Nephron (organoid): Measurements from ENCODE around the gene USP30.

ENCODE experiments used
- H3K27ac Mint-ChIP-seq, 3 experiments: 2 replicates each; pipeline ENCODE4 v1.8.0; 2020; ENCODE audit warnings: mixed read lengths in 3 of 3, mild to moderate bottlenecking in 2 of 3, moderate library complexity in 1 of 3
- H3K27me3 Mint-ChIP-seq: 2 replicates; pipeline ENCODE4 v1.8.0; 2021; ENCODE audit warnings: low read depth, mild to moderate bottlenecking, moderate library complexity, mixed read lengths
- H3K36me3 Mint-ChIP-seq: 2 replicates; pipeline ENCODE4 v1.8.0; 2020; ENCODE audit warnings: low read depth, mixed read lengths
- H3K4me1 Mint-ChIP-seq: 2 replicates; pipeline ENCODE4 v1.8.0; 2020; ENCODE audit warnings: mixed read lengths
- H3K4me3 Mint-ChIP-seq, 3 experiments: 2 replicates each; pipeline ENCODE4 v1.8.0; 2020; ENCODE audit warnings: mild to moderate bottlenecking in 3 of 3, mixed read lengths in 3 of 3, moderate library complexity in 2 of 3
- H3K9me3 Mint-ChIP-seq: 2 replicates; pipeline ENCODE4 v1.8.0; 2020; ENCODE audit warnings: mixed read lengths
- TF ChIP-seq, protein P1 (sequence below), 3 experiments: fragments of 200-600 bp; sonication (generic); IDR thresholded peaks; one replicate each; pipeline ENCODE4 v1.5.0; 2021; ENCODE audit warnings: antibody characterized with exemption in 3 of 3; ENCODE audit not compliant: unreplicated experiment in 3 of 3

Gene USP30

GRCh38 chr12:109074866-109075265 lies 22.5 kb downstream of the USP30 start:
- TF ChIP-seq, protein P1, sequence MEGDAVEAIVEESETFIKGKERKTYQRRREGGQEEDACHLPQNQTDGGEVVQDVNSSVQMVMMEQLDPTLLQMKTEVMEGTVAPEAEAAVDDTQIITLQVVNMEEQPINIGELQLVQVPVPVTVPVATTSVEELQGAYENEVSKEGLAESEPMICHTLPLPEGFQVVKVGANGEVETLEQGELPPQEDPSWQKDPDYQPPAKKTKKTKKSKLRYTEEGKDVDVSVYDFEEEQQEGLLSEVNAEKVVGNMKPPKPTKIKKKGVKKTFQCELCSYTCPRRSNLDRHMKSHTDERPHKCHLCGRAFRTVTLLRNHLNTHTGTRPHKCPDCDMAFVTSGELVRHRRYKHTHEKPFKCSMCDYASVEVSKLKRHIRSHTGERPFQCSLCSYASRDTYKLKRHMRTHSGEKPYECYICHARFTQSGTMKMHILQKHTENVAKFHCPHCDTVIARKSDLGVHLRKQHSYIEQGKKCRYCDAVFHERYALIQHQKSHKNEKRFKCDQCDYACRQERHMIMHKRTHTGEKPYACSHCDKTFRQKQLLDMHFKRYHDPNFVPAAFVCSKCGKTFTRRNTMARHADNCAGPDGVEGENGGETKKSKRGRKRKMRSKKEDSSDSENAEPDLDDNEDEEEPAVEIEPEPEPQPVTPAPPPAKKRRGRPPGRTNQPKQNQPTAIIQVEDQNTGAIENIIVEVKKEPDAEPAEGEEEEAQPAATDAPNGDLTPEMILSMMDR (IDR thresholded peaks at IDR 0.05; ENCODE audit: unreplicated experiment in 3 of 3), result no peak
- Mint-ChIP-seq H3K27me3 (no peaks in the 10 kb centered on the region), H3K27ac (no peak overlapping the region), H3K9me3 (peaks cover 7% of the 10 kb centered on the region), H3K4me1 (no peaks in the 10 kb centered on the region), H3K36me3 (peaks cover 88% of the 10 kb centered on the region), H3K4me3 (no peak overlapping the region)

DNA sequence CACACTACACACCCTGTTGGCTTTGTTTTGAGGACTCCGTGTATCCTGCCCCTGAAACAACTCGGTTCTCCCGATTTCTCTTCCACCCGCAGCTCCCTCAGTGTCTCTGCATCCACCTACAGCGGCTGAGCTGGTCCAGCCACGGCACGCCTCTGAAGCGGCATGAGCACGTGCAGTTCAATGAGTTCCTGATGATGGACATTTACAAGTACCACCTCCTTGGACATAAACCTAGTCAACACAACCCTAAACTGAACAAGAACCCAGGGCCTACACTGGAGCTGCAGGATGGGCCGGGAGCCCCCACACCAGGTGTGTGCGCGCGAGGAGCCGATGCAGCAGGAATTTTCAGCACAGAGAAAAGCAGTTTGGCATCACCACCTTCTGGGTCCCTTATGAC lies 30.4 kb downstream of the USP30 start:
- no peaks in the 10 kb centered on the region for H3K27me3 Mint-ChIP-seq
- TF ChIP-seq, protein P1 (IDR thresholded peaks at IDR 0.05; ENCODE audit: unreplicated experiment in 3 of 3), result no peak
- H3K27ac Mint-ChIP-seq, result no peak overlapping the region
- H3K9me3 Mint-ChIP-seq, result peaks cover 7% of the 10 kb centered on the region
- no peak overlapping the region for H3K4me3 Mint-ChIP-seq
- peaks cover 78% of the 10 kb centered on the region for H3K36me3 Mint-ChIP-seq
- H3K4me1 Mint-ChIP-seq, result no peaks in the 10 kb centered on the region

- no peaks in the 10 kb centered on the region for H3K27me3 Mint-ChIP-seq
- no peaks in the 10 kb centered on the region for H3K4me1 Mint-ChIP-seq
- H3K4me3 Mint-ChIP-seq, result no peak overlapping the region
- peaks cover 3% of the 10 kb centered on the region for H3K9me3 Mint-ChIP-seq
- TF ChIP-seq, protein P1 (IDR thresholded peaks at IDR 0.05; ENCODE audit: unreplicated experiment in 3 of 3), result no peak
- peaks cover 68% of the 10 kb centered on the region for H3K36me3 Mint-ChIP-seq
- no peak overlapping the region for H3K27ac Mint-ChIP-seq
Measured at GRCh38 chr12:109084425-109084824, 32.0 kb downstream of the USP30 start.

DNA sequence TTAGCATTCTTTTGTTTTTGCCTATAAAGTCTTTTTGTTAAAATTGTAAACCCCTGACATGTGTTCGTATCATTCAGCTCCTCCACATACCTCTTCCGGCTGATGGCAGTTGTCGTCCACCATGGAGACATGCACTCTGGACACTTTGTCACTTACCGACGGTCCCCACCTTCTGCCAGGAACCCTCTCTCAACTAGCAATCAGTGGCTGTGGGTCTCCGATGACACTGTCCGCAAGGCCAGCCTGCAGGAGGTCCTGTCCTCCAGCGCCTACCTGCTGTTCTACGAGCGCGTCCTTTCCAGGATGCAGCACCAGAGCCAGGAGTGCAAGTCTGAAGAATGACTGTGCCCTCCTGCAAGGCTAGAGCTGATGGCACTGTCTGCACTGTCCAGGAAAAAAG lies 33.2 kb downstream of the USP30 start:
- H3K27me3 Mint-ChIP-seq, result no peaks in the 10 kb centered on the region
- no peaks in the 10 kb centered on the region for H3K4me1 Mint-ChIP-seq

GRCh38 chr12:109087250-109087649 lies 34.9 kb downstream of the USP30 start:
- TF ChIP-seq, protein P1 (IDR thresholded peaks at IDR 0.05; ENCODE audit: unreplicated experiment in 3 of 3), result no peak
- Mint-ChIP-seq H3K36me3 (peaks cover 53% of the 10 kb centered on the region), H3K27me3 (no peaks in the 10 kb centered on the region), H3K4me3 (no peak overlapping the region), H3K4me1 (peaks cover 7% of the 10 kb centered on the region), H3K27ac (no peak overlapping the region), H3K9me3 (no peaks in the 10 kb centered on the region)

More for the DNA sequence above, 33.2 kb downstream of the USP30 start:
- TF ChIP-seq, protein P1 (IDR thresholded peaks at IDR 0.05; ENCODE audit: unreplicated experiment in 3 of 3), result no peak
- H3K4me3 Mint-ChIP-seq, result no peak overlapping the region
- H3K36me3 Mint-ChIP-seq, result peaks cover 62% of the 10 kb centered on the region
- no peak overlapping the region for H3K27ac Mint-ChIP-seq
- H3K9me3 Mint-ChIP-seq, result no peaks in the 10 kb centered on the region

GRCh38 chr12:109088818-109089217 lies 36.4 kb downstream of the USP30 start:
- Mint-ChIP-seq H3K9me3 (no peaks in the 10 kb centered on the region), H3K4me1 (peaks cover 21% of the 10 kb centered on the region), H3K36me3 (peaks cover 45% of the 10 kb centered on the region), H3K27me3 (no peaks in the 10 kb centered on the region), H3K4me3 (no peak overlapping the region), H3K27ac (no peak overlapping the region)
- TF ChIP-seq, protein P1 (IDR thresholded peaks at IDR 0.05; ENCODE audit: unreplicated experiment in 3 of 3), result no peak
